Endometrial microvascular endothelial cells (primary cell): ENCODE data around the gene TXNDC11. TPM values are rescaled to one million over a fixed set of nuclear protein-coding genes. Genes with fewer than 3 reads are reported as not detected.

Experiments used
- in situ Hi-C: cut with HindIII; loops from 2 replicates; pipeline ENCODE4 v1.10.0; 2017; ENCODE audit warnings: low sequenced_read_pairs, low pct_unique_long_range_greater_than_20kb; ENCODE audit errors: inconsistent ontology term
- total RNA-seq: library from RNA; depleted of rRNA; stranded (reverse); fragments of >200 nt; gene quantifications from one replicate; pipeline ENCODE4 v1.2.3, GENCODE V29; 2015; ENCODE audit errors: inconsistent ontology term

TXNDC11 gene
- total RNA-seq, 1 donor from 2014 or later = 63.2 TPM

- in situ Hi-C loops = no loop called here
Observed at GRCh38 chr16:11669380-11670146, 73.1 kb downstream of the TXNDC11 start.

DNA sequence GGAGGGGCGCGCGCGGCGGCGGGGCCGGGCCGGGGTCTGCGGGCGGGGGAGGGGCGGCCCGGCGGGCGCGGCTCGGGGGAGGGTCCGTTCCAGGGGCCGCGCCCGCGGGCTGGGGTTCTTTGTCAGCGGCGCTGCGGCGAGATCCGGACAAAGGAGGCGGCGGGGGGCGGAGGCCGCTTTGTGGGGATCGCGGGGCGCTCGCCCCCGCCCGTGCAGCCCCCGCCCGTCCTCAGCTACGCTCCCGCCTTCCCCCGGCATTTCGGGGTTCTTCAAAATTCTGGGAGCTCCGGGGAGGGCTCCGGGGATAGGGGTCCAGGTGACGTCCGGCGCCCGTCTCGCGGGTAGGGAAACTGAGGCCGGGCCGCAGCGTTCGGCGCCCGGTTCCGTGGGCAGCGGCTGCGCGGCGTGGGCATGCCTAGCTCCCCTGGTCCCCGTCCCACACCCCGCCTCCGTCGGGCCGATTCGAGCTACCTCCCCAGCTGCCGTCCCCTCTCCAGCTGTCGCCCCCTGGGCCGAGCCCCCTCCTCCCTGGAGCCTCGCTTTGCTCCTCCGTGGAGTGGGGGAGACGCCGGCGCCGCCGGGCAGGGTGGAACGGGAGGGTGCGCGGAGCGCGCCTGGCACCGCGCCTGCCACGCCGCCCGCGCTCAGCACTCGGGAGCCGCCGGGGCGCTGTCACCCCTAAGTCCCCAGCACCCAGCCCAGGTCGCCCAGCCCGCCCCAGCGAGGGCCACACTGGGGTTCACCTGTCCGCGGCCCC is 73.9 kb downstream of the TXNDC11 start:
- in situ Hi-C loops = no loop called here

DNA sequence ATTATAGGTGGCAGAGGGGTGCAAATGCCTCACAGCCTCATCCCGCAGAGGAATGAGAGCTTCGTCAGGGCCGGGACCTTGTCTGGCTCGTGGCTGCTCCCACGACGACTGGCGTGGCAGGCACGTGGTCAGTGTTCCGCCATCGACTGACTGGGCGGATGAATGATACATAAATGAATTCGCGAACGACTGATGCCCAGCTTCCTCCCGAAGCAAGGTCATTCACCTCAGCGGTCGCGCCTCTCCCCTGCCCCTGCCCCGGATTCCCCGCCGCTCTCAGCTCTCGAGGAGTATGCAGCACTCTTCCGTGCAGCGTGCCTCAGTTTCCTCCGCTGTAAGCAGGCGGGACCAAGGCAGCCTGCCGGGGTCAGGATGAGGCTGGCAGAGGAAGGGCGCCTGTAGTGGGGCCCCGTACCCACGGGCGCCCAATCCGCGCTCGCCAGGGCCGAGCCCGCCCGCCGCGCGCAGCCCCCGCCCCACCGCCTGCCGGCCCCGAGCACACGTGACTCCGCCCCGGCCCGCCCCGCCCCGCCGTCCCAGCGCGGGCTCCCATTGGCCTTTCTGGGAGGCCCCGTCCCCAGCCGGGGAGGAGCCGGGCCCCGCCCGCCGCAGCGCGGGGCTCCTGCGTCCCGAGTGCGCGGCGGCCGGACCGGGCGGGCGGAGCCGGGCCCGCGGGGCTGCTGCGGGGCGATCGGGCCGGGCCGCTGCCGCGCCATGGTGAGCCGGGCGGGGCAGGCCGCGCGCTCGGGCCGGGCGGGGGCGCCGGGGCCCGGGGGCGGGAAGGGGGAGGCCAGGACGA is 74.6 kb downstream of the TXNDC11 start, which contains the start of gene SNN:
Gene SNN (plus strand): TSS at position 632 of the 799 bp plus-strand sequence. CDS start 7,605 bp downstream, outside the sequence.
- in situ Hi-C loops = no loop called here

GRCh38 chr16:11667221-11667823 is 75.3 kb downstream of the TXNDC11 start:
- in situ Hi-C loops = no loop called here

- in situ Hi-C loops = no loop called here
Observed at GRCh38 chr16:11666103-11667055, 76.3 kb downstream of the TXNDC11 start.

DNA sequence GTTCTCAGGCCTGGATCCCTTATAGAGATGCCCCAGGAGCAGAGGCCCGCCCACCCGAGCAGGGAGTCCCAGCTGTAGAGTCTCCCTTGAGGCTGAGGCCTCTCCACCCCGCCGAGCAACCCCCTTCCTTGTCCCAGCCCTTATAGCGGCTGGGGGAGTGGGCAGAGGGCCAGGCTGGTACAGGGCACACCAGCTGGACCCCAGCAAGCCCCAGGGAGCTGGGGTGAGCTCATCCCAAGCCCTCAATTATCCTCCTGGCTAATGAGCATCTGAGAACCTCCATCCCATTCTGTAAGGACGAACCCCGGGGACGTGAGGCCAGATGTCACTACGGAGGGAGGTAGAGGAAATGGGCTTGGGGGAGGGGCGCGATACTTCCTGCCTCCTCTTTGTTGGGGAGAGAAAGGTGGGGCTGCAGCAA is 77.6 kb downstream of the TXNDC11 start:
- in situ Hi-C loops = no loop called here

DNA sequence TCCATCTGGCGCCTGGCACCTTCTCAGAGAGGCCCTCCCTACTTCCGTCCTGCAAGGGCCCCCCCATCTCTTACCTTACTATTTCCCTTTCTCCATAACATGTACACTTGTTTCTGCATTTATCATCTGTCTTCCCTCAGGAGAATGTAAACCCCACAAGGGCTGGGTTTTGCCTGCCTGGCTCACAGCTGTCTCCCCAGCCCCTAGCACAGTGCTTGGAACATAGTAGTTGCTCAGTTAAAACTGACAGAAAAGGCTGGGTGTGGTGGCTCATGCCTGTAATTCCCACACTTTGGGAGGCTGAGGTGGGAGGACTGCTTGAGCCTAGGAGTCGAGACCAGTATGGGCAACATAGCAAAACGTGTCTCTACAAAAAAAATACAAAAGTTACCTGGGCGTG is 80.1 kb downstream of the TXNDC11 start:
- in situ Hi-C loops = no loop called here

DNA sequence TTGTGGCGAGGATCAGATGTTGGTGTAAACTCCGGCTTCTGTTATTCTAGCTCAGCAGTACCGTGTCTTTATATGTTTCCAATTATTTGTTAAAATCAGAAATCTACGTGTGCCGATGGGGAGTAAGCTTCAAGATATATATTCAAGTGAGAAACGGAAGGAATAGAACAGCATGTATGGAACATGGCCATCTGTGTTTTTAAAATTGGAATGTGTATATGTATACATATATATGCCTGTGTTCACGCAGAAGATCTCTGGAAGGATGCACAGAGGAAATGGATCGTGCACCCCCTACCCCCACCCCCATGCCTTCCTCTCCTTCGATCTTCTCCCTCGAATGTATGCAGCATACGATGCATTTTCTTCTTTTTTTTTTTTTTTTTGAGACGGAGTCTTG is 82.1 kb downstream of the TXNDC11 start:
- in situ Hi-C loops = no loop called here

DNA sequence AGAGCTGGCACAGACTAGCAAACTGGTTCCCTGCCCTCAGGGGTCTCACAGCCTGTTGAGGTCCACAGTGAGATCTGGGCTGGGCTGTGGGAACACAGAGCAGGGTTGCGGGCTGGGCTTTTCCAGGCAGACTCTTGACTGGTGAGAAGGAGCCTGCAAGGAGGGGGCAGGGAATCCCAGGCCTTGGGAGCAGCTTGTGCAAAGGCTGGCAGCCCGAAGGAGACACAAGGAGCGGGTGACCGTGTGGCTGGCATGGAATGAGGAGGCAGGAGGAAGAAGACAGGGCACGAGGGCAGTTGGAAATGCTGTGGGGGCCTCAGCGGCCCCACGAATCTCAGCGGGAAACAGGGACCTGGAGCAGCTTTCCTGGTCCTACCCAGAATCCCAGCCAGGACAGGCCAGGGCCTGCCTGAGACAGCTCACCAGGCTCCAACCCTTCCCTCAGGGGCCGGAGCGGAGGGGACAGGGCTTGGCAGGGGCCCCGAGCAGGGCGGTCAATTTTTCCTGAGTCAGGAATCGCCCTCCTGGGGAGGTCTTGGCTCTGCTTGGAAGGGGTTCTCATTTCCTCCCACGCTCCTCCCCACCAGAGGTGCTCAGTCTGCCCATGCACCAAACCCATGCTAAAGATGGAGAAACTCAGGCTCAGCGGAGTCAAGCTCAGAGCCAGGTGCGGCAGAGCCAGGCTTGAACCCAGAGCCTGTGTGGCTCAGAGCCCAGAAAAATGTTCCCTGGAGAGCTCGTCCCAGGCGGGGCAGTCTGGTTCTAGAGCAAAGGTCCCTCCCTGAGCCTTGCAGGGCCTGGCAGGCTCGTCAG is 83.6 kb downstream of the TXNDC11 start:
- in situ Hi-C loops = no loop called here

DNA sequence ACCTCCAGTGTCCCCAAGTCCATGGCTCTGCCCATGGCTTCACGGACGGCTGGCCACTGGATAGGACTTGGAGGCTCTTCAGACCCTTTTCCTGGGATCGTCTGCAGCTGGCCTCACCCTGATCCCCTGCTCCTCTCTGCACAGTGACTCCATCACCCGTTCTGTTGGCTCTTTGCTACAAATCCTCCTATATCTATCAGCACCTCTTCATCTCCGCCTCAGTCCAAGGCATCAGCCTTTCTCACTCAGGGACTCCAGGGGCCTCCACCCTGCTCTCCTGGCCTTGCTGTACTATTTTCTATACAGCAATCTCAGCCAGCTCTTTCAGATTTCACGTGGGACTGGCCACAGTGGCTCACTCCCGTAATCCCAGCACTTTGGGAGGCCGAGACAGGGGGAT is 85.1 kb downstream of the TXNDC11 start:
- in situ Hi-C loops = no loop called here

DNA sequence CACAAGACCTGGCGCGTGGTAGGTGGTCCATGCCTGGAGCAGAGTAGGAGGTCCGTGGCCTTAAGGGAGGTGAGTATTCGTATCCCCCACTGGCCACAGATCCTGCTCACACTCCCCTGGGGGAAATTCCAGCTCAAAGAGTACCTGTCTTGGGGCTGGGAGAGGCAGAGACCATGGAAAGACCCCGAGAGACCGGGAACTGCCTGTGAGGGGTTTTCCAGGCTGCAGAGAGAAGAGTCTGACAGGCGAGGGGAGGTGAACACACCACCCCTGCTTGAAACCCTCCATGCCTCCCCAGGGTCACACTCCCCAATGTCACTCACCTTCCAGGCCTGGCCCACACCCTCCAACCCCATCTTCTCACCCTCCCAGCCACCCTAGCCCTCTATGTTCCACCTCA is 87.0 kb downstream of the TXNDC11 start:
- in situ Hi-C loops = no loop called here

- in situ Hi-C loops = no loop called here
Observed at GRCh38 chr16:11651796-11652195, 90.9 kb downstream of the TXNDC11 start.

- in situ Hi-C loops = no loop called here
Observed at GRCh38 chr16:11650641-11651591, 91.7 kb downstream of the TXNDC11 start.

DNA sequence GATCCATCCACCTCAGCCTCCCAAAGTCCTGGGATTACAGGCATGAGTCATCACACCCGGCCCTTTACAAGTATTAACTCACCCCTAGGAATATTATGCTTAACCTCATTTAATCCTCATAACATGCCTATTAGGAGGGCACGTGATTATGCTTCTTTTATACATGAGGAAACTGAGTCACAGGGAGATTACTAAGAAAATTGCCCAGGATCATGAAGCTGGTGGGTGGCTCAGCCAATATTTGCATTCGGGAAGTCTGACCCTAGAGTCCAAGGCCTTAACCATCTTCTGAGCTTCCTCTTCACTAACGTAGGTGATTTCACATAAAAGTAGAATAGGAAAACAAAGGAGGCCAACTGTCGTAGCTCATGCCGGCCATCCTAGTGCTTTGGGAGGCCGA is 93.4 kb downstream of the TXNDC11 start:
- in situ Hi-C loops = no loop called here

- in situ Hi-C loops = no loop called here
Observed at GRCh38 chr16:11642765-11643116, 99.9 kb downstream of the TXNDC11 start.
